ENCODE data around the gene MOGAT2.

The MOGAT2 gene

GRCh38 chr11:75717608-75718418 is at the start of gene MOGAT2:
Gene MOGAT2, plus strand, starts transcription at chr11:75717838. Its CDS starts 51 bp downstream, at chr11:75717889.
- no peak for TF ChIP-seq CTCF (IDR thresholded peaks at IDR 0.05; ENCODE audit: low read depth, low read length, missing control alignments)
- H3K4me3 ChIP-seq (ENCODE audit: low read depth, low read length), result no peak within 1 kb of the TSS
- in situ Hi-C loops (cut with HindIII; ENCODE audit: low sequenced_read_pairs), result no loop called here
- DNase-seq (ENCODE audit: low read depth), result no peak

GRCh38 chr11:75668451-75669297 is 49.0 kb upstream of the MOGAT2 start, which contains the start of gene MAP6:
Gene MAP6, minus strand, starts transcription at chr11:75669038. Its CDS starts 669 bp downstream, at chr11:75668369.
- no peak for DNase-seq (ENCODE audit: low read depth)
- peak within 1 kb of the TSS; percentile 30 for H3K4me3 ChIP-seq (ENCODE audit: low read depth, low read length)
- no peak for TF ChIP-seq CTCF (IDR thresholded peaks at IDR 0.05; ENCODE audit: low read depth, low read length, missing control alignments)
- in situ Hi-C loops (cut with HindIII; ENCODE audit: low sequenced_read_pairs), result no loop called here

- no peak for DNase-seq (ENCODE audit: low read depth)
- no peak overlapping the region for H3K4me3 ChIP-seq (ENCODE audit: low read depth, low read length)
- in situ Hi-C loops (cut with HindIII; ENCODE audit: low sequenced_read_pairs), result no loop called here
- TF ChIP-seq CTCF (IDR thresholded peaks at IDR 0.05; ENCODE audit: low read depth, low read length, missing control alignments), result no peak
Measured at GRCh38 chr11:75673977-75674582, 43.6 kb upstream of the MOGAT2 start.

- H3K4me3 ChIP-seq (ENCODE audit: low read depth, low read length), result no peak overlapping the region
- DNase-seq (ENCODE audit: low read depth), result no peak
- TF ChIP-seq CTCF (IDR thresholded peaks at IDR 0.05; ENCODE audit: low read depth, low read length, missing control alignments), result no peak
- in situ Hi-C loops (cut with HindIII; ENCODE audit: low sequenced_read_pairs), result no loop called here
Measured at GRCh38 chr11:75677275-75677674, 40.4 kb upstream of the MOGAT2 start.

GRCh38 chr11:75677909-75678308 is 39.7 kb upstream of the MOGAT2 start:
- no peak for DNase-seq (ENCODE audit: low read depth)
- H3K4me3 ChIP-seq (ENCODE audit: low read depth, low read length), result no peak overlapping the region
- no peak for TF ChIP-seq CTCF (IDR thresholded peaks at IDR 0.05; ENCODE audit: low read depth, low read length, missing control alignments)
- in situ Hi-C loops (cut with HindIII; ENCODE audit: low sequenced_read_pairs), result no loop called here

- no peak for TF ChIP-seq CTCF (IDR thresholded peaks at IDR 0.05; ENCODE audit: low read depth, low read length, missing control alignments)
- DNase-seq (ENCODE audit: low read depth), result no peak
- in situ Hi-C loops (cut with HindIII; ENCODE audit: low sequenced_read_pairs), result no loop called here
- no peak overlapping the region for H3K4me3 ChIP-seq (ENCODE audit: low read depth, low read length)
Measured at GRCh38 chr11:75678620-75679259, 38.9 kb upstream of the MOGAT2 start.

Measured in astrocyte of the cerebellum (primary cell).